Endothelial cell of umbilical vein (primary cell): ENCODE data around the gene MUC5AC. TPM values are rescaled to one million over a fixed set of nuclear protein-coding genes. Genes with fewer than 3 reads are reported as not detected.

Experiments
- BruUV-seq: library from RNA; stranded (reverse); fragments of 400-500 nt; replicated peaks from 2 replicates; lab custom pipeline; 2021; lab: Mats Ljungman, UMichigan
- CTCF ChIA-PET: fragments of 300-600, 350-600 bp; sonication (Branson Sonifier 250); formaldehyde crosslinking; loops from one replicate; lab custom pipeline; 2021; ENCODE audit warnings: antibody characterized with exemption, inconsistent platforms; lab: Charles Lee
- POLR2A ChIA-PET: fragments of 300-600, 350-600 bp; sonication (Branson Sonifier 250); formaldehyde crosslinking; loops from one replicate; lab custom pipeline; 2021; ENCODE audit warnings: antibody characterized with exemption, inconsistent platforms; lab: Charles Lee
- DNase-seq: peaks from one replicate; pipeline ENCODE4 v3.0.0-alpha.2; 2011; ENCODE audit warnings: low read depth, low spot score
- FAIRE-seq: peaks from 2 replicates; lab custom pipeline; 2011; peaks lifted over from hg19 to GRCh38; lab: Jason Lieb, UNC
- H2AFZ ChIP-seq: 2 replicates; pipeline ENCODE4 v1.6.0; 2012; ENCODE audit warnings: low read depth, low read length, control low read depth, inconsistent platforms
- H3K27ac ChIP-seq: 2 replicates; pipeline ENCODE4 v1.5.1; 2011; ENCODE audit warnings: low read depth, mild to moderate bottlenecking, control low read depth, low read length, moderate library complexity; ENCODE audit not compliant: insufficient read depth
- H3K27me3 ChIP-seq, 2 experiments: 2 replicates each; pipeline versions ENCODE4 v1.6.0 to v1.6.1; 2011; ENCODE audit warnings: low read length in 2 of 2, mixed read lengths in 1 of 2; ENCODE audit not compliant: control insufficient read depth in 2 of 2, insufficient read depth in 2 of 2
- H3K36me3 ChIP-seq, 2 experiments: 2 replicates in 1 of 2; 3 replicates in 1 of 2; pipeline ENCODE4 v1.5.1; 2011; ENCODE audit warnings: low read length in 2 of 2, mild to moderate bottlenecking in 1 of 2, moderate library complexity in 1 of 2; ENCODE audit not compliant: control insufficient read depth in 2 of 2, insufficient read depth in 2 of 2; ENCODE audit errors: extremely low read depth in 1 of 2
- H3K4me1 ChIP-seq: 3 replicates; pipeline ENCODE4 v1.5.1; 2011; ENCODE audit warnings: mild to moderate bottlenecking, low read length; ENCODE audit not compliant: control insufficient read depth, insufficient read depth; ENCODE audit errors: extremely low read depth
- H3K4me2 ChIP-seq: 2 replicates; pipeline ENCODE4 v1.6.1; 2011; ENCODE audit warnings: low read length, control low read depth, mixed read lengths; ENCODE audit not compliant: insufficient read depth
- H3K4me3 ChIP-seq, 3 experiments: fragments of 200-600 bp in 1 of 3; sonication (generic), shearing (Covaris generic) in 1 of 3; replicated peaks in 1 of 3; 2 replicates each; pipeline ENCODE4 v1.5.1; 2011 to 2016; ENCODE audit warnings: control low read depth in 3 of 3, low read length in 3 of 3, mild to moderate bottlenecking in 2 of 3, inconsistent platforms in 1 of 3, low read depth in 1 of 3, moderate library complexity in 1 of 3; ENCODE audit not compliant: insufficient read depth in 1 of 3
- H3K79me2 ChIP-seq: 2 replicates; pipeline ENCODE4 v1.6.0; 2012; ENCODE audit warnings: low read length, inconsistent platforms; ENCODE audit not compliant: control insufficient read depth, insufficient read depth
- H3K9ac ChIP-seq: replicated peaks from 2 replicates; pipeline ENCODE3; 2011; ENCODE audit warnings: low read length, control low read depth; ENCODE audit not compliant: insufficient read depth; ENCODE audit errors: extremely low read depth
- H3K9me1 ChIP-seq: replicated peaks from 3 replicates; pipeline ENCODE4 v1.6.0; 2011; ENCODE audit warnings: mild to moderate bottlenecking, low read length; ENCODE audit not compliant: control insufficient read depth, insufficient read depth; ENCODE audit errors: extremely low read depth
- H3K9me3 ChIP-seq: replicated peaks from 2 replicates; pipeline ENCODE4 v1.5.1; 2012; ENCODE audit warnings: low read length, inconsistent platforms; ENCODE audit not compliant: control insufficient read depth, insufficient read depth
- H4K20me1 ChIP-seq: replicated peaks from 2 replicates; pipeline ENCODE3; 2011; ENCODE audit warnings: mild to moderate bottlenecking, low read length; ENCODE audit not compliant: control insufficient read depth, insufficient read depth; ENCODE audit errors: extremely low read depth
- EZH2 ChIP-seq: IDR thresholded peaks from 2 replicates; pipeline ENCODE4 v1.6.1; 2012; ENCODE audit warnings: borderline replicate concordance, low read depth, mild to moderate bottlenecking, moderate library complexity, low read length, inconsistent platforms; ENCODE audit not compliant: severe bottlenecking
- FOS ChIP-seq: IDR thresholded peaks from 2 replicates; pipeline ENCODE4 v1.6.1; 2011; ENCODE audit warnings: mild to moderate bottlenecking, low read length, moderate library complexity, borderline replicate concordance; ENCODE audit not compliant: insufficient read depth
- GATA2 ChIP-seq: IDR thresholded peaks from 2 replicates; pipeline ENCODE4 v1.7.0; 2011; ENCODE audit warnings: low read depth, mild to moderate bottlenecking, moderate library complexity, mixed read lengths, low read length; ENCODE audit not compliant: insufficient read length, insufficient read depth
- JUN ChIP-seq: IDR thresholded peaks from 2 replicates; pipeline ENCODE4 v1.6.1; 2011; ENCODE audit warnings: borderline replicate concordance, low read depth; ENCODE audit not compliant: insufficient read length, insufficient read depth
- MYC ChIP-seq: IDR thresholded peaks from one replicate; pipeline ENCODE4 v1.6.1; 2011; ENCODE audit warnings: mild to moderate bottlenecking, low read depth, low read length
- POLR2A ChIP-seq: IDR thresholded peaks from 2 replicates; pipeline ENCODE4 v1.6.1; 2012; ENCODE audit warnings: low read depth, mild to moderate bottlenecking, control low read depth, low read length
- POLR2AphosphoS5 ChIP-seq: IDR thresholded peaks from 2 replicates; pipeline ENCODE4 v1.6.1; 2012; ENCODE audit warnings: low read depth, mild to moderate bottlenecking, control low read depth, low read length, moderate library complexity; ENCODE audit not compliant: insufficient read depth
- dilution Hi-C: fragments of 300-500 bp; cut with MboI; formaldehyde crosslinking; loops from one replicate; pipeline ENCODE4 v1.15.0; 2019; ENCODE audit warnings: low sequenced_read_pairs; ENCODE audit not compliant: extremely low pct_ligation_motif_present
- intact Hi-C: fragments of 100-400 bp; cut with micrococcal nuclease; formaldehyde crosslinking; loops from one replicate; pipeline ENCODE4 v1.10.0; 2022
- polyA plus RNA-seq, 4 experiments: library from polyadenylated mRNA; depleted of rRNA in 3 of 4; stranded (reverse) in 3 of 4; unstranded in 1 of 4; fragments of >200 nt; gene quantifications; 2 replicates each; pipeline versions ENCODE4 v1.2.1 to v1.2.3, GENCODE V29; 2011 to 2012; ENCODE audit warnings: missing spikeins in 1 of 4
- total RNA-seq: library from RNA; stranded (reverse); gene quantifications from 2 replicates; pipeline ENCODE4 v1.2.3, GENCODE V29; 2021
- TF ChIP-seq, protein P1 (sequence below), 2 donors: IDR thresholded peaks; 1 replicate in 1 of 2; 2 replicates in 1 of 2; pipeline ENCODE4 v1.5.1; 2011; ENCODE audit warnings: low read length in 2 of 2, mild to moderate bottlenecking in 2 of 2, moderate library complexity in 2 of 2, control low read depth in 1 of 2, inconsistent platforms in 1 of 2, low read depth in 1 of 2; ENCODE audit not compliant: insufficient read depth in 1 of 2; ENCODE audit errors: extremely low read depth in 1 of 2
- TF ChIP-seq, protein P2 (sequence below): IDR thresholded peaks from 2 replicates; pipeline ENCODE4 v1.6.1; 2011; ENCODE audit not compliant: insufficient read depth, insufficient read length

MUC5AC gene
- total and polyA plus RNA-seq, 2 donors (not counting 3 experiments of a cell fraction or from before 2014, with no cell fraction given): not detected

DNA sequence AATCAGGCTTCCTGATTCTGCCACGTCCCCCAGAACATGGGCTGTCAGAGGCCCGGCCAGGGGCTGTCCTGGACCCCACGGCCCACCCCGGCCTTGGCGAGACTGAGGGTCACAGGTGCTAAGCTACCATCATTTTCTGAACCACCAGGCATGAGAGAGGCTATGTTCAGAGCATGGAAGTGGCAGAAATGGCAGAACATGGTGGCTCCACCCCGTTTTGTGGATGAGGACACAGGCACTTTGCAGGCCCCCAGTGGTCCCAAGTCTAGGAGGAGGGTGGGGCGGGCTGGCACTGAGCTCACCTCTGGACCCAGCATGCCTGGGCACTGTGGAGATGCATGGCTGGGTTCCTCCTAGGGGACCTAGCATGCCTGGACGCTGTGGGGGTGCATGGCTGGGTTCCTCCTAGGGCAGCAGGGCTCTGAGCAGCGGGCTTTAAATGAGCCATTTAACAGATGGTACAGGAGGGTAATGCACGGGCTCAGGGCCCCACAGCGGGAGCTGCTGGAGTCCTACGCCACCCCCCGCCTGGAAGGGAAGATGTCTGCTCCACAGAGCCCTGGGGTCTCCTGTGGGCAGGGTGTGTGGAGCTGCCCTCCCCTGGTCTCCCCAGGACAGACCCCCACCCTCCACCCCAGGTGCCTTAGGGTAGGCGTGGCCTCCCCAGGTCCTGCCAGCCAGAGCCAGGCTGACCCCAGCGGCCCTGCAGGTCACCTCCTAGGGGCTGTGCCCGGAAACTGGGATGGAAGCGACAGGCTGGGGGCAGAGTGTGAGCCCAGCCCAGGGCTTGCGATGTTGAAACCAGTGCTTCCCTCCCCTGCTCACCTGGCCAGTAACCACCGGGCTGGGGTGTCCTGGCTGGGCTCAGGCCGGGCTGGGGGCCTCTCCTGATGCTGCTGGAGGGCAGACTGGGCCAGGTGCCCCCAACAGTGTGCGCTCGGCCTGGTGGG lies 6.1 kb upstream of the MUC5AC start:
- intact Hi-C loops: no loop called here
- TF ChIP-seq FOS: no peak
- TF ChIP-seq, protein P1, sequence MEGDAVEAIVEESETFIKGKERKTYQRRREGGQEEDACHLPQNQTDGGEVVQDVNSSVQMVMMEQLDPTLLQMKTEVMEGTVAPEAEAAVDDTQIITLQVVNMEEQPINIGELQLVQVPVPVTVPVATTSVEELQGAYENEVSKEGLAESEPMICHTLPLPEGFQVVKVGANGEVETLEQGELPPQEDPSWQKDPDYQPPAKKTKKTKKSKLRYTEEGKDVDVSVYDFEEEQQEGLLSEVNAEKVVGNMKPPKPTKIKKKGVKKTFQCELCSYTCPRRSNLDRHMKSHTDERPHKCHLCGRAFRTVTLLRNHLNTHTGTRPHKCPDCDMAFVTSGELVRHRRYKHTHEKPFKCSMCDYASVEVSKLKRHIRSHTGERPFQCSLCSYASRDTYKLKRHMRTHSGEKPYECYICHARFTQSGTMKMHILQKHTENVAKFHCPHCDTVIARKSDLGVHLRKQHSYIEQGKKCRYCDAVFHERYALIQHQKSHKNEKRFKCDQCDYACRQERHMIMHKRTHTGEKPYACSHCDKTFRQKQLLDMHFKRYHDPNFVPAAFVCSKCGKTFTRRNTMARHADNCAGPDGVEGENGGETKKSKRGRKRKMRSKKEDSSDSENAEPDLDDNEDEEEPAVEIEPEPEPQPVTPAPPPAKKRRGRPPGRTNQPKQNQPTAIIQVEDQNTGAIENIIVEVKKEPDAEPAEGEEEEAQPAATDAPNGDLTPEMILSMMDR (IDR thresholded peaks at IDR 0.05; ENCODE audit: extremely low read depth in 1 of 2, insufficient read depth in 1 of 2, low read depth in 1 of 2, low read length in 2 of 2): no peak
- no peak for TF ChIP-seq MYC
- TF ChIP-seq GATA2: no peak
- TF ChIP-seq POLR2A: no peak
- TF ChIP-seq JUN: no peak
- TF ChIP-seq, protein P2, sequence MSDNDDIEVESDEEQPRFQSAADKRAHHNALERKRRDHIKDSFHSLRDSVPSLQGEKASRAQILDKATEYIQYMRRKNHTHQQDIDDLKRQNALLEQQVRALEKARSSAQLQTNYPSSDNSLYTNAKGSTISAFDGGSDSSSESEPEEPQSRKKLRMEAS: no peak
- no peak for TF ChIP-seq POLR2AphosphoS5
- no peak for TF ChIP-seq EZH2
- Histone ChIP-seq H3K27ac (no peak overlapping the region), H3K4me1 (peaks cover 4% of the 10 kb centered on the region), H2AFZ (peak overlapping the region; percentile 64), H4K20me1 (no peaks in the 10 kb centered on the region), H3K79me2 (no peaks in the 10 kb centered on the region), H3K27me3 (no peaks in the 10 kb centered on the region), H3K9ac (no peak overlapping the region), H3K9me1 (no peaks in the 10 kb centered on the region), H3K4me2 (no peak overlapping the region), H3K36me3 (no peaks in the 10 kb centered on the region), H3K4me3 (no peak overlapping the region), H3K9me3 (no peaks in the 10 kb centered on the region)
- no peak for FAIRE-seq
- BruUV-seq: no TSS peak
- POLR2A ChIA-PET: no interaction called here
- CTCF ChIA-PET: no interaction called here
- no peak for DNase-seq
- dilution Hi-C loops: no loop called here
